ENCODE data around the gene CCDC178.

Gene CCDC178

DNA sequence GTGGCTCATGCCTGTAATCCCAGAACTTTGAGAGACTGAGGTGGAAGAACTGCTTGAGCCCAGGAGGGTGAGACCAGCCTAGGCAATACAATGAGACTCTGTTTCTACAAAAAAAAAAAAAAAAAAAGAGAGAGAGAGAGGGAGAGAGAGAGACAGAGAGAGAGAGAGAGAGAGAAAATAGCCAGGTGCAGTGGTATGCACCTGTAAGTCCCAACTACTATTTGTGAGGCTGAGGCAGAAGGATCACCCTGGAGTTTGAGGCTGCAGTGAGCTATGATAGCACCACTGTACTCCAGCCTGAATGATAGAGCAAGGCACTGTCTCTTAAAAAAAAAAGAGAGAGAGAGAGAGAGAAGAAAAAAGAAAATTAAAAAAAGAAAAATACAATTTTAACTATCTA lies 245.7 kb downstream of the CCDC178 start:
- H2AK5ac ChIP-seq (ENCODE audit: low read length) = no peak overlapping the region
- H3K9ac ChIP-seq (ENCODE audit: low read length) = no peak overlapping the region
- H3K14ac ChIP-seq (ENCODE audit: low read length) = no peak overlapping the region
- H4K91ac ChIP-seq (ENCODE audit: low read depth, low read length) = no peak overlapping the region
- no peak overlapping the region for H3K4ac ChIP-seq (ENCODE audit: low read depth, low read length)
- H3K36me3 ChIP-seq (ENCODE audit: control insufficient read depth in 1 of 2, insufficient read depth in 2 of 2, low read length in 2 of 2) = no peaks in the 10 kb centered on the region
- peaks cover 6% of the 10 kb centered on the region for H3K79me1 ChIP-seq (ENCODE audit: low read length)
- H4K12ac ChIP-seq (ENCODE audit: low read depth, low read length) = no peak overlapping the region
- H3K27me3 ChIP-seq (ENCODE audit: insufficient read depth, low read length) = no peaks in the 10 kb centered on the region
- H4K8ac ChIP-seq (ENCODE audit: low read depth, low read length) = no peak overlapping the region
- no peaks in the 10 kb centered on the region for H3K9me3 ChIP-seq (ENCODE audit: insufficient read depth, low read depth, low read length)
- H3K4me3 ChIP-seq (ENCODE audit: low read depth, low read length) = no peak overlapping the region
- H3K23ac ChIP-seq (ENCODE audit: low read length) = no peak overlapping the region
- H2BK5ac ChIP-seq (ENCODE audit: low read depth, low read length, poor library complexity) = no peak overlapping the region
- no peak overlapping the region for H3K18ac ChIP-seq (ENCODE audit: low read length)
- H2BK12ac ChIP-seq (ENCODE audit: low read length) = no peak overlapping the region
- H2BK120ac ChIP-seq (ENCODE audit: insufficient read depth, low read length, poor library complexity) = no peak overlapping the region
- no peak overlapping the region for H2AFZ ChIP-seq (ENCODE audit: insufficient read depth, low read length, poor library complexity)
- DNase-seq = no peak
- H3K79me2 ChIP-seq (ENCODE audit: control insufficient read depth, insufficient read depth, low read length, poor library complexity) = no peaks in the 10 kb centered on the region
- H3K27ac ChIP-seq (ENCODE audit: low read depth, low read length) = no peak overlapping the region
- no peak overlapping the region for H3K4me2 ChIP-seq (ENCODE audit: low read length)
- H3K4me1 ChIP-seq (ENCODE audit: control insufficient read depth in 1 of 2, insufficient read depth in 2 of 2, low read length in 2 of 2) = peaks cover 3 to 8% of the 10 kb centered on the region in 2 experiments

DNA sequence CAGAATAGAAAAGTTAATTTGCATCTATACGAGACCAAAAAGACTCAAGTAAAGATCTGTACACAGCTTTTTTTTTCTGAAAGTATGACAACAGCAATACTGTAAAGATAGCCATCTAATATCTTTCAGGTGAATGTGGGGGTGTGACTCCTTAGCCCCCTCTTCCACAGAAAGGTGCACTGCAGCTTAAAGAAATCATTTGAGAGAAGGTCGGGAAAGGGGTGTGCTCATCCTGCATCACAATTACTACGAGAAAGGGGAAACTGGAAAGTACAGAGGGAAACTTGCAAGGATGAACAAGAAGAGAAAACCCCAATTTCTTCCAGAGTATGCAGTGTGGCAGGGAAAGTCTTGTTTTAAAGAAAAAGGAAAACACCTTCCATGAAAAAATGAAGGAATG lies 255.6 kb downstream of the CCDC178 start:
- Histone ChIP-seq H2AFZ (ENCODE audit: insufficient read depth, low read length, poor library complexity) (no peak overlapping the region), H3K4me2 (ENCODE audit: low read length) (no peak overlapping the region), H3K4me1 (ENCODE audit: control insufficient read depth in 1 of 2, insufficient read depth in 2 of 2, low read length in 2 of 2) (no peaks in the 10 kb centered on the region), H2BK120ac (ENCODE audit: insufficient read depth, low read length, poor library complexity) (no peak overlapping the region), H3K18ac (ENCODE audit: low read length) (no peak overlapping the region), H3K23ac (ENCODE audit: low read length) (no peak overlapping the region), H3K4ac (ENCODE audit: low read depth, low read length) (no peak overlapping the region), H2BK12ac (ENCODE audit: low read length) (no peak overlapping the region), H3K27me3 (ENCODE audit: insufficient read depth, low read length) (no peaks in the 10 kb centered on the region), H3K79me1 (ENCODE audit: low read length) (no peaks in the 10 kb centered on the region), H3K79me2 (ENCODE audit: control insufficient read depth, insufficient read depth, low read length, poor library complexity) (no peaks in the 10 kb centered on the region), H3K4me3 (ENCODE audit: low read depth, low read length) (no peak overlapping the region), H3K14ac (ENCODE audit: low read length) (no peak overlapping the region), H2BK5ac (ENCODE audit: low read depth, low read length, poor library complexity) (no peak overlapping the region), H4K8ac (ENCODE audit: low read depth, low read length) (no peak overlapping the region), H4K12ac (ENCODE audit: low read depth, low read length) (no peak overlapping the region), H2AK5ac (ENCODE audit: low read length) (no peak overlapping the region), H3K9me3 (ENCODE audit: insufficient read depth, low read depth, low read length) (no peaks in the 10 kb centered on the region), H3K27ac (ENCODE audit: low read depth, low read length) (no peak overlapping the region), H4K91ac (ENCODE audit: low read depth, low read length) (no peak overlapping the region), H3K9ac (ENCODE audit: low read length) (no peak overlapping the region), H3K36me3 (ENCODE audit: control insufficient read depth in 1 of 2, insufficient read depth in 2 of 2, low read length in 2 of 2) (no peaks in the 10 kb centered on the region)
- no peak for DNase-seq
- no CpG with 5 or more reads among the region's 3 CpGs for WGBS (ENCODE audit: extremely low coverage, insufficient coverage, insufficient read length)

DNA sequence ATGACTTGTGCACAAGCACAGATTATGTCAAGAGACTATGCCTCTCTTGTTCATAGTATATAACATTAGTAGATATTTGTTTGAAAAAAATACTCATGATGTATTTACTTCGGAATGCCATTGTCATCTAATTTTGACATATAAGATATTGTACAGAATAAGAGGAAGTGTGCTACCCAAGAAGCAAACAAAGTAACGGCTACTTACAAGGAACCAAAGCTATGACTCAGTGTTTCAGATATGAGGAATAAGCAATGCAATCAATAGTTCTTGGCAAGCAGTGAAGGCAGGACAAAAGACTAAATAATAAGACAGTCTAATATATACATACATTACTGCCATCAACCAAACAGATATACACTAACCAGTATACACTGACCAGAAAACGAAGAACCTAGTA lies 256.3 kb downstream of the CCDC178 start:
- H4K12ac ChIP-seq (ENCODE audit: low read depth, low read length) = no peak overlapping the region
- no peak overlapping the region for H2AFZ ChIP-seq (ENCODE audit: insufficient read depth, low read length, poor library complexity)
- no peak overlapping the region for H4K8ac ChIP-seq (ENCODE audit: low read depth, low read length)
- H3K27ac ChIP-seq (ENCODE audit: low read depth, low read length) = no peak overlapping the region
- H2BK120ac ChIP-seq (ENCODE audit: insufficient read depth, low read length, poor library complexity) = no peak overlapping the region
- no peak overlapping the region for H3K4me3 ChIP-seq (ENCODE audit: low read depth, low read length)
- H2AK5ac ChIP-seq (ENCODE audit: low read length) = no peak overlapping the region
- no CpG with 5 or more reads among the region's 3 CpGs for WGBS (ENCODE audit: extremely low coverage, insufficient coverage, insufficient read length)
- H4K91ac ChIP-seq (ENCODE audit: low read depth, low read length) = no peak overlapping the region
- no peak overlapping the region for H3K18ac ChIP-seq (ENCODE audit: low read length)
- no peak overlapping the region for H3K9ac ChIP-seq (ENCODE audit: low read length)
- H3K14ac ChIP-seq (ENCODE audit: low read length) = no peak overlapping the region
- H3K36me3 ChIP-seq (ENCODE audit: control insufficient read depth in 1 of 2, insufficient read depth in 2 of 2, low read length in 2 of 2) = no peaks in the 10 kb centered on the region
- no peaks in the 10 kb centered on the region for H3K79me2 ChIP-seq (ENCODE audit: control insufficient read depth, insufficient read depth, low read length, poor library complexity)
- H2BK5ac ChIP-seq (ENCODE audit: low read depth, low read length, poor library complexity) = no peak overlapping the region
- no peaks in the 10 kb centered on the region for H3K4me1 ChIP-seq (ENCODE audit: control insufficient read depth in 1 of 2, insufficient read depth in 2 of 2, low read length in 2 of 2)
- H2BK12ac ChIP-seq (ENCODE audit: low read length) = no peak overlapping the region
- no peak for DNase-seq
- no peak overlapping the region for H3K23ac ChIP-seq (ENCODE audit: low read length)
- no peaks in the 10 kb centered on the region for H3K27me3 ChIP-seq (ENCODE audit: insufficient read depth, low read length)
- H3K9me3 ChIP-seq (ENCODE audit: insufficient read depth, low read depth, low read length) = no peaks in the 10 kb centered on the region
- H3K79me1 ChIP-seq (ENCODE audit: low read length) = no peaks in the 10 kb centered on the region
- no peak overlapping the region for H3K4me2 ChIP-seq (ENCODE audit: low read length)
- no peak overlapping the region for H3K4ac ChIP-seq (ENCODE audit: low read depth, low read length)

DNA sequence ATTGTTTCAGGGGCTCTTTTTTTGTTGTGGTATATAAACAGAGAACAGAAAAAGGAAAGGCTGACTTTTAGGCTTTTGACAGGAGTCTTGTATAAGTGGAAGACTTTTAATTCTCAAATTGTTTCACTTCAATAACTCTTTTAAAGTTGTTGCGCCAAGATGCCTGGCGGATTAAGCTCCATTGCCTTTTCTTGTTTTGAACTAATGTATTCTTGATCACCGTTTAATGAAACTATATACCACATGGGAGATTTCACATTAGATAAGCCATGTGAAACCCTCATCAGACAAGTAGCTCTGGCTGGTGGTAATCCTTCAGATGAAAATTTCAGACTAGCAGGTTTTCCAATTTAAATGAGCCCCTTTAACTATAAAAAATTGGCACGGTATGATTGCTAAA lies 257.4 kb downstream of the CCDC178 start:
- Histone ChIP-seq H3K36me3 (ENCODE audit: control insufficient read depth in 1 of 2, insufficient read depth in 2 of 2, low read length in 2 of 2) (no peaks in the 10 kb centered on the region), H4K8ac (ENCODE audit: low read depth, low read length) (no peak overlapping the region), H3K79me2 (ENCODE audit: control insufficient read depth, insufficient read depth, low read length, poor library complexity) (no peaks in the 10 kb centered on the region), H3K27ac (ENCODE audit: low read depth, low read length) (no peak overlapping the region), H4K12ac (ENCODE audit: low read depth, low read length) (no peak overlapping the region), H3K4me1 (ENCODE audit: control insufficient read depth in 1 of 2, insufficient read depth in 2 of 2, low read length in 2 of 2) (no peaks in the 10 kb centered on the region), H3K14ac (ENCODE audit: low read length) (no peak overlapping the region), H3K18ac (ENCODE audit: low read length) (no peak overlapping the region), H3K23ac (ENCODE audit: low read length) (no peak overlapping the region), H4K91ac (ENCODE audit: low read depth, low read length) (no peak overlapping the region), H3K9ac (ENCODE audit: low read length) (no peak overlapping the region), H2BK120ac (ENCODE audit: insufficient read depth, low read length, poor library complexity) (no peak overlapping the region), H3K4me2 (ENCODE audit: low read length) (no peak overlapping the region), H3K4me3 (ENCODE audit: low read depth, low read length) (no peak overlapping the region), H2BK5ac (ENCODE audit: low read depth, low read length, poor library complexity) (no peak overlapping the region), H2AFZ (ENCODE audit: insufficient read depth, low read length, poor library complexity) (no peak overlapping the region), H3K4ac (ENCODE audit: low read depth, low read length) (no peak overlapping the region), H3K27me3 (ENCODE audit: insufficient read depth, low read length) (no peaks in the 10 kb centered on the region), H3K79me1 (ENCODE audit: low read length) (no peaks in the 10 kb centered on the region), H3K9me3 (ENCODE audit: insufficient read depth, low read depth, low read length) (no peaks in the 10 kb centered on the region), H2AK5ac (ENCODE audit: low read length) (no peak overlapping the region), H2BK12ac (ENCODE audit: low read length) (no peak overlapping the region)
- DNase-seq = no peak
- WGBS (ENCODE audit: extremely low coverage, insufficient coverage, insufficient read length) = no CpG with 5 or more reads among the region's 4 CpGs

DNA sequence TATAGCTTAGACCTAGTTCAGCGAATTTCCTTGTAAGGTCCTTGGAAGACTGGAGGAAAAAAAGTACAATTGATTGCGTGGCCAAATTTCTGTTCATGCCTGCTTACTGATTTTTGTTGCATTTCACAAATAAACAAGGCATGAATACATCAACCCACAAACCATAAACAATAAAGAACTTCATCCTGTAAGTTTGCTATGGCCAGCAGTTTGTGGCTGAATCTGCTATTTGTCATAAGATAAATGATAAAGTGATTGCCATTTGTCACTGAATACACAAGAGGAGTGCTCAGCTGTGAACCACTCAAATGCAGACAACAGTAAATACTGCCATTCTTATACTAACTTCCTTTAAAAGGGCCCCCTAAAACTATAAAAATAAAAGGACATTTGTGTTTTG lies 259.5 kb downstream of the CCDC178 start:
- no peak overlapping the region for H3K9ac ChIP-seq (ENCODE audit: low read length)
- WGBS (ENCODE audit: extremely low coverage, insufficient coverage, insufficient read length) = no CpG with 5 or more reads among the region's 2 CpGs
- H2BK120ac ChIP-seq (ENCODE audit: insufficient read depth, low read length, poor library complexity) = no peak overlapping the region
- no peak for DNase-seq
- no peaks in the 10 kb centered on the region for H3K79me1 ChIP-seq (ENCODE audit: low read length)
- no peaks in the 10 kb centered on the region for H3K4me1 ChIP-seq (ENCODE audit: control insufficient read depth in 1 of 2, insufficient read depth in 2 of 2, low read length in 2 of 2)
- no peaks in the 10 kb centered on the region for H3K27me3 ChIP-seq (ENCODE audit: insufficient read depth, low read length)
- H4K12ac ChIP-seq (ENCODE audit: low read depth, low read length) = no peak overlapping the region
- no peak overlapping the region for H2BK5ac ChIP-seq (ENCODE audit: low read depth, low read length, poor library complexity)
- no peak overlapping the region for H2AFZ ChIP-seq (ENCODE audit: insufficient read depth, low read length, poor library complexity)
- no peaks in the 10 kb centered on the region for H3K36me3 ChIP-seq (ENCODE audit: control insufficient read depth in 1 of 2, insufficient read depth in 2 of 2, low read length in 2 of 2)
- no peak overlapping the region for H2BK12ac ChIP-seq (ENCODE audit: low read length)
- no peak overlapping the region for H3K23ac ChIP-seq (ENCODE audit: low read length)
- H3K4ac ChIP-seq (ENCODE audit: low read depth, low read length) = no peak overlapping the region
- H4K91ac ChIP-seq (ENCODE audit: low read depth, low read length) = no peak overlapping the region
- no peak overlapping the region for H4K8ac ChIP-seq (ENCODE audit: low read depth, low read length)
- H3K4me3 ChIP-seq (ENCODE audit: low read depth, low read length) = no peak overlapping the region
- no peak overlapping the region for H3K14ac ChIP-seq (ENCODE audit: low read length)
- no peak overlapping the region for H2AK5ac ChIP-seq (ENCODE audit: low read length)
- no peak overlapping the region for H3K27ac ChIP-seq (ENCODE audit: low read depth, low read length)
- no peaks in the 10 kb centered on the region for H3K79me2 ChIP-seq (ENCODE audit: control insufficient read depth, insufficient read depth, low read length, poor library complexity)
- no peaks in the 10 kb centered on the region for H3K9me3 ChIP-seq (ENCODE audit: insufficient read depth, low read depth, low read length)
- no peak overlapping the region for H3K4me2 ChIP-seq (ENCODE audit: low read length)
- H3K18ac ChIP-seq (ENCODE audit: low read length) = no peak overlapping the region
